Activated T-helper 17 cell treated with anti-CD3 and anti-CD28 coated beads, Interleukin-2, amount 50 U/mL, for 72 hours (primary cell): ENCODE measurements around the gene GPR27. TPM values are rescaled to one million over a fixed set of nuclear protein-coding genes. Genes with fewer than 3 reads are reported as not detected.

Experiments
- ATAC-seq: fragments of 150-1000 bp; cut with Tn5 transposase; replicated peaks from 2 replicates; pipeline ENCODE4 v1.10.0; 2021; ENCODE audit warnings: mild to moderate bottlenecking, moderate library complexity
- H3K27ac Mint-ChIP-seq: one replicate; pipeline ENCODE4 v1.8.0; 2022; ENCODE audit warnings: mixed read lengths
- H3K27me3 Mint-ChIP-seq: one replicate; pipeline ENCODE4 v1.8.0; 2022; ENCODE audit warnings: mixed read lengths
- H3K36me3 Mint-ChIP-seq: one replicate; pipeline ENCODE4 v1.8.0; 2022; ENCODE audit warnings: low read depth, mild to moderate bottlenecking, mixed read lengths
- H3K4me1 Mint-ChIP-seq: one replicate; pipeline ENCODE4 v1.8.0; 2022; ENCODE audit warnings: mixed read lengths
- H3K4me3 Mint-ChIP-seq: one replicate; pipeline ENCODE4 v1.8.0; 2022; ENCODE audit warnings: mild to moderate bottlenecking, mixed read lengths
- H3K9me3 Mint-ChIP-seq: one replicate; pipeline ENCODE4 v1.8.0; 2022; ENCODE audit warnings: mixed read lengths
- total RNA-seq, 2 donors: library from RNA; stranded (reverse); gene quantifications; one replicate each; pipeline ENCODE4 v1.2.3, GENCODE V29; 2022

GPR27 gene
- total RNA-seq, 2 donors from 2014 or later, result 0.32 to 2.5 TPM

DNA sequence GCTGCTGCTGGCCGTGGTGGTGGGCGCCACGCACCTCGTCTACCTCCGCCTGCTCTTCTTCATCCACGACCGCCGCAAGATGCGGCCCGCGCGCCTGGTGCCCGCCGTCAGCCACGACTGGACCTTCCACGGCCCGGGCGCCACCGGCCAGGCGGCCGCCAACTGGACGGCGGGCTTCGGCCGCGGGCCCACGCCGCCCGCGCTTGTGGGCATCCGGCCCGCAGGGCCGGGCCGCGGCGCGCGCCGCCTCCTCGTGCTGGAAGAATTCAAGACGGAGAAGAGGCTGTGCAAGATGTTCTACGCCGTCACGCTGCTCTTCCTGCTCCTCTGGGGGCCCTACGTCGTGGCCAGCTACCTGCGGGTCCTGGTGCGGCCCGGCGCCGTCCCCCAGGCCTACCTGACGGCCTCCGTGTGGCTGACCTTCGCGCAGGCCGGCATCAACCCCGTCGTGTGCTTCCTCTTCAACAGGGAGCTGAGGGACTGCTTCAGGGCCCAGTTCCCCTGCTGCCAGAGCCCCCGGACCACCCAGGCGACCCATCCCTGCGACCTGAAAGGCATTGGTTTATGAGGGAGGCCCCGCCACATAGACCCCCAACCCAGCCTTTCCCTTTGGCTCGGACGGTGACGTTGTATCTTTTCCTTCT is 1.1 kb downstream of the GPR27 start:
- Mint-ChIP-seq H3K9me3 (no peaks in the 10 kb centered on the region), H3K36me3 (no peaks in the 10 kb centered on the region), H3K27ac (no peak overlapping the region), H3K4me1 (no peaks in the 10 kb centered on the region), H3K4me3 (peak overlapping the region; percentile 66), H3K27me3 (peaks cover 28% of the 10 kb centered on the region)
- ATAC-seq, result no peak

DNA sequence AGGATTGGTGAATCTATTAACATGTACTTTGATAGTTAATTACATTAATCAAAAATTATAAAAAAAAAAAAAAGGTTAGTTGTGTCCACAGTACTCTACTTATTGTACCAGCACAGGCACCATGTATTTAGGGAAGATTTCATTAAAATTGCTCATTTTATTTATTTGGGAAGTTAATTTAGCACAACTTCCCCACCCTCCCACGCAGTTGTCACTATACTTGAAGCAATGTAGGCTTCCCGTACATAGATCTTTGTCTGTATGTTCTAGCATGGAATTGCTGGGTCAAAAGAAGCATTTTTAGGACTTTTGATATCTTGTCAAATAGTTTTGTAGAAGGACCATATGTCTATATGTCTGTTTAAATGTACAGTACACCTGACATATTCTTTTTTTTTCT is 4.4 kb downstream of the GPR27 start:
- no peak for ATAC-seq
- Mint-ChIP-seq H3K36me3 (no peaks in the 10 kb centered on the region), H3K27ac (no peak overlapping the region), H3K4me3 (no peak overlapping the region), H3K9me3 (no peaks in the 10 kb centered on the region), H3K27me3 (peaks cover 17% of the 10 kb centered on the region), H3K4me1 (no peaks in the 10 kb centered on the region)

DNA sequence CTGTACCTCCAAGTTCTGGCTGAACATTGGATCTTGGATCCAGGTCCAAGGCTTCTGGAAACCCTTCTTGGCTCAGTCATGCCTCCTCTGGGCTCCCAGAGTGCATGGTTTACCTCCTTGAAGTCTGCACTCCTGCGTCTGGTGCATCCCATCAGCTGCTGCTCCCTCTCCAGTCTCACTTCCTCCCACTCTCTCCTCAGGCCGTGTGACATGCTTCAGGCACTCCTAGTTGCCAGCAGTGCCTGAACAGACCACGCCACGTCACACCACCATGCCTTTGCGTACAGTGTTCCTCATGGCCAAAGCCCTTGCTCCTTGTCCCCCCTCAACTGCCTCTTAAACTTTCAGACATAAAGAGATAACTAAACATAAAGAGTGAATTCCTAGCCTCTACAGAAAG is 5.7 kb downstream of the GPR27 start:
- no peaks in the 10 kb centered on the region for H3K36me3 Mint-ChIP-seq
- H3K4me3 Mint-ChIP-seq, result no peak overlapping the region
- no peak overlapping the region for H3K27ac Mint-ChIP-seq
- peaks cover 17% of the 10 kb centered on the region for H3K27me3 Mint-ChIP-seq
- no peaks in the 10 kb centered on the region for H3K4me1 Mint-ChIP-seq
- no peaks in the 10 kb centered on the region for H3K9me3 Mint-ChIP-seq
- no peak for ATAC-seq

DNA sequence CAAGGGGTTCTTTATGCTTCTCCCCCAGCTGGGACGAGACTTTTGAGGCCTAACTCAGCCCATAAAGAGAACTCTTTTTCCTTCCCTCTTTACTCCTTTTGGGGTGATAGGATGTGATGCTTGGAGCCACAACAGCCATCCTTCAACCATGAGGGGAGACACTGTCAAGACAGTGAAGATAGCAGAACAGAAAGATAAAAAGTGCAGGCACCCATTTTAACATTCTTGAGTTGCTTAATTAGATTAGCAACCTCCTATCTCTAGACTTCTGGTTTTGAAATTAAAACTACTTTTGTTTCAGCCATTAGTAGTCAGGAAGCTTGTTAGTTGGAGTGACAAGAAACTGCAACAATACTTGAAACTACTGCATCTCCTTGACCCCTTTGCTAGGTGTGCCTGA is 6.5 kb downstream of the GPR27 start:
- Mint-ChIP-seq H3K27me3 (peaks cover 16% of the 10 kb centered on the region), H3K4me1 (no peaks in the 10 kb centered on the region), H3K36me3 (no peaks in the 10 kb centered on the region), H3K9me3 (no peaks in the 10 kb centered on the region), H3K4me3 (no peak overlapping the region), H3K27ac (no peak overlapping the region)
- ATAC-seq, result no peak

DNA sequence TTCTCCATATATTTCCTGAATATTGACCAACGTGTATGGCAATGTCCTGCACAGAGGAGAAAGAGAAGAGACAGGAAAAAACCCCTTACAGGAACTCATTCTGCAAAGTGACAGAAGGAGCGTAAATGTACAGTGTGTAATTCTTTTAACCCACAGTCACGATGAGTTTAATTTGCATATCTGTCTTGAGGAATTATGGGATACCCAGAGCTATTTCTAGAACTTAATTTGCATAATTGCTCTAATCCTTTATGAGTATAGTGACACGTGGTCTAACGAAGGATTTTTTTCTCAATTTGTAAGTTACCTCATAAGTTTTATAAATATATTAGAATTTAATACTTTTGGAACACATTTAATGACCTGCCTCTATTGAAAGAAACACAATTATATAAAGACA is 9.8 kb downstream of the GPR27 start:
- no peak overlapping the region for H3K4me3 Mint-ChIP-seq
- H3K36me3 Mint-ChIP-seq, result no peaks in the 10 kb centered on the region
- no peak overlapping the region for H3K27ac Mint-ChIP-seq
- H3K9me3 Mint-ChIP-seq, result no peaks in the 10 kb centered on the region
- H3K4me1 Mint-ChIP-seq, result no peaks in the 10 kb centered on the region
- ATAC-seq, result no peak
- H3K27me3 Mint-ChIP-seq, result peaks cover 8% of the 10 kb centered on the region

DNA sequence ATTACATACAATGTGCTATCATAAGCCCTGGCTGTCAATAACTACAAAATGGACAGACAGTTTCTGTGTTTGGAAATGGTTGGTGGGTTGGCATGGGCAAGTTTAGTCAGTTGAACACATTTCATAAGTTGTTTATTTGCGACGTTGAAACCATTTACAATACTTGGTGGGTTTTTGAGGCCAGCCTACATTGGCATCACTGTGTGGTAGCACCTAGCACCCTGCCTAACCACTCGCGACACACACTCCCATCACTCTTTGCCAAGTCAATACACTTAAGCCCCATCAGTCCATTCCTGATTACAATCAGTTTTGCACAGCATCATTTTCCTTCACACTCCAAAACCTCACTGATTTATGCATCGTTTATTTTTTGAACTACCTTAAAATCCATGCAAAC is 17.5 kb downstream of the GPR27 start:
- H3K4me1 Mint-ChIP-seq, result no peaks in the 10 kb centered on the region
- no peaks in the 10 kb centered on the region for H3K9me3 Mint-ChIP-seq
- peaks cover 8% of the 10 kb centered on the region for H3K27me3 Mint-ChIP-seq
- no peak overlapping the region for H3K27ac Mint-ChIP-seq
- no peaks in the 10 kb centered on the region for H3K36me3 Mint-ChIP-seq
- no peak for ATAC-seq
- no peak overlapping the region for H3K4me3 Mint-ChIP-seq

DNA sequence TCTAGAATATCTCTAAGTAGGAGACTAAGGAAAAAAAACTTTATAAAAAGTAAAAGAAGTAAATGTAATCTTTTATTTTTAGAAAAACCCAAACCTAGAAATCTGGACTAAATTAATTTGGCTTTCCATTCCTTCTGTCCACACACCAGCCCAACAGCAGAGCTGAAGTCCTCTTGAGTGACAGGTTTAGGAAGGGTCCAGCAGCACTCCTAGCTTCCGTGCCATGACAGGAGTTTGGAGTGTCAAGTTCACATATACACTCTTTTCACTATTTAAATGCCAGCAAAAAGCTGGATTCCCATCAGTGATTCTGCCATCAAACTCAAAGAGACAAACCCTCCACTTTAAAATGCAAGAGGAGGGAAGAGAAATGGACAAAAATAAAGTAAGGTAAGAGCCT is 18.2 kb downstream of the GPR27 start:
- Mint-ChIP-seq H3K9me3 (no peaks in the 10 kb centered on the region), H3K4me3 (no peak overlapping the region), H3K27me3 (peaks cover 13% of the 10 kb centered on the region), H3K27ac (no peak overlapping the region), H3K4me1 (no peaks in the 10 kb centered on the region), H3K36me3 (no peaks in the 10 kb centered on the region)
- ATAC-seq, result no peak

DNA sequence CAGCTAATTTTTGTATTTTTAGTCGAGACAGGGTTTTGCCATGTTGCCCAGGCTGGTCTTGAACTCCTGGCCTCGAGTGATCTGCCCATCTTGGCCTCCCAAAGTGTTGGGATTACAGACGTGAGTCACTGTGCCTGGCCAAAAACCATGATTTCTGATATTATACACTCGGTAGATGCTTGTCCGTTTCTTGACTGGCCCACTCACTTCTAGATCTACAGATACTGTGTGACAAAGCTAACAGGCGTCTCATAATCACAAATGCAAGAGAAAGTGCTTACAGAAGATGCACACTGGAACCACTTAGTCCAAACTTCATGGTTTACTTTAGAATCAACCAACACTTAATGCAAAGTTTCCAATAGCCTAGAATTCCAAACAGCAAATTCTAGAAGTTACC is 22.9 kb downstream of the GPR27 start:
- ATAC-seq, result peak; percentile 60
- H3K4me3 Mint-ChIP-seq, result no peak overlapping the region

DNA sequence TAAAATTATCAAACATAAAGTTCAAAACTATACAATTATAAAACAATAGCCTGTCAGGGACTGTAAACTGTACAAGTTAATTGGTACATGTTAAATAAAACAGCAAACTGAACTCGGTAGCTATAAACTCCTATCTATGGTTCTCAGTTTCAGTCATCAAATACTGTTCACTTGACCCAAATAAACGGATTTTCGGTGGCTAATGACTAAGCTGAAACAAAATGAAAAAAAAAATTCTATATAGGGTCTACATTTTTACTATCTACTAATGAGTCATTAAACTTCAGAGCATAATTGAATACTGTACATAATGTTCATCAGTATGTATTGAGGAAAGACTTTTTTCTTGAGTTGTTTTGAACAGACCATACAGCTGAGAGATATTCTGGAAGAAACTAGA is 24.7 kb downstream of the GPR27 start:
- no peak overlapping the region for H3K27ac Mint-ChIP-seq
- peak; percentile 84 for ATAC-seq
- peaks cover 6% of the 10 kb centered on the region for H3K4me1 Mint-ChIP-seq

More for the DNA sequence above, 22.9 kb downstream of the GPR27 start:
- H3K27me3 Mint-ChIP-seq, result peaks cover 24% of the 10 kb centered on the region
- H3K4me1 Mint-ChIP-seq, result peaks cover 6% of the 10 kb centered on the region
- H3K9me3 Mint-ChIP-seq, result no peaks in the 10 kb centered on the region
- no peaks in the 10 kb centered on the region for H3K36me3 Mint-ChIP-seq
- H3K27ac Mint-ChIP-seq, result no peak overlapping the region

DNA sequence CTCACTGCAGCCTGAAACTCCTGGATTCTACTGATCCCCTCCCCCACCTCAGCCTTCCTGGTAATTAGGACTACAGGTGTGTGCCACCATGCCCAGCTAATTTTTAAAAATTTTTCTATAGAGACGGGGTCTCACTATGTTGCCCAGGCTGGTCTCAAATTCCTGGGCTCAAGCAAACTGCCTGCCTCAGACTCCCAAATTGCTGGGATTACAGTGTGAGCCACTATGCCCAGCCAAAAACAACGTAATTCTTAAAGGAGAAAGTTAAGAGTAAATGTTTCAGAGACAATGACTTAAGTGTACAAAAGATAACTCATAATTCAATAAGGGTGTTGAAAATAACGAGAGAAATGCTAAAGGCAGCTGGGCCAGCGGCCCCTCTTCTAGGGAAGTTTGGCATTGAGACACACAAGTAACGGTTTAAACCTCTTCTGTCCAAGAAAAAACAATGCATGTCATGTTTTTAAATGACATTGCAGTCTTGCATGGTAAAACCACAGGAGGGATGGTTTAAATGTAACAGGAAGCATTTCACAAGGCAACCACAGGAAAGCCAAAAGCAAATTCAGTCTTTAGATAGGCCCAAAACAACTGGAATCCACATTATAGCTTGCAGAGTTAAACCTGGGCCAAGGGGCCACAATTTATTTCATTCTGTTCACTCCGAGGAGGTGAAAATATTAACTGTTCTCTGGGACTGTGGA is 26.2 kb downstream of the GPR27 start:
- H3K4me1 Mint-ChIP-seq, result peaks cover 6% of the 10 kb centered on the region
- ATAC-seq, result no peak
- peaks cover 49% of the 10 kb centered on the region for H3K27me3 Mint-ChIP-seq
- no peaks in the 10 kb centered on the region for H3K36me3 Mint-ChIP-seq
- H3K27ac Mint-ChIP-seq, result no peak overlapping the region
- no peaks in the 10 kb centered on the region for H3K9me3 Mint-ChIP-seq
- H3K4me3 Mint-ChIP-seq, result no peak overlapping the region

More for the DNA sequence above, 24.7 kb downstream of the GPR27 start:
- Mint-ChIP-seq H3K9me3 (no peaks in the 10 kb centered on the region), H3K4me3 (peak overlapping the region; percentile 17), H3K36me3 (no peaks in the 10 kb centered on the region), H3K27me3 (peaks cover 38% of the 10 kb centered on the region)

DNA sequence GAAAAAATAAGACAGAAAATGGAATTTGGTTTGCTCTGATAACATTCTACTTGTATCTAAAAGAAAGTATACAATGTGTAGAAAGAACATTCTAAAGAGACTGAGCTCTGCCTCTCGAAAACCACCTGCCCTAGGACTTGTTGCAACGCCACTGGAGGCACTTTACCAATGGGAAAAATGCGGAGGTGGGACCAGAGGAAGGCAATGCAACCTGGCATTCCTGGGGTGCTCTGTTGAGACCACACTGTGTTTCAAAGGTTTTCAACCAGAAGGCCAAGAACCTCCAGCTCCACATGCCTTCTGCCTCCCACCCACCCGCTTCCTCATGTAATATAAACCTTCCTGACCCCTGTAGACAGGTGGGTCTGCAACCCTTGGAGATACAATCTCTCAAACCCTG is 26.8 kb downstream of the GPR27 start:
- Mint-ChIP-seq H3K27ac (no peak overlapping the region), H3K27me3 (peaks cover 51% of the 10 kb centered on the region), H3K36me3 (no peaks in the 10 kb centered on the region), H3K4me1 (peaks cover 6% of the 10 kb centered on the region), H3K4me3 (no peak overlapping the region), H3K9me3 (no peaks in the 10 kb centered on the region)
- ATAC-seq, result no peak

DNA sequence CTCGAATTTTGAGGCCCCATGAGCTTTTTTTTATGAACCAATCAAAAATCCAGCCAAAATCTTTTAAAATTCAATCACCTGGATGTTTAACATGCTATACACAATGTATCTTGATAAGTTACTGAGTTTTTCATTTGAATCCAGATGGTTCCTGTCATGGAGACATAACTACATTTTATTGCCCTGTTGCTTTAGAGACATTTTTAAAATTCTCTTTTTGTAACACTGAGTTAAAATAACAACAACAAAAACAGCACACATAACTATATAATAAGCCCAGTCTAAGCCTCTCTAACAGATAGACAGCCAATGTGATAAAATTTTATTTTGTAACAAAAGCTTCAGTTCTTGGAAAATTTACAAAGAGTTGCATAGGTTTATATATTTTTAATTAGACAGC is 29.5 kb downstream of the GPR27 start:
- Mint-ChIP-seq H3K4me3 (no peak overlapping the region), H3K27me3 (peaks cover 49% of the 10 kb centered on the region), H3K4me1 (peaks cover 10% of the 10 kb centered on the region), H3K27ac (no peak overlapping the region), H3K9me3 (no peaks in the 10 kb centered on the region), H3K36me3 (no peaks in the 10 kb centered on the region)
- no peak for ATAC-seq

DNA sequence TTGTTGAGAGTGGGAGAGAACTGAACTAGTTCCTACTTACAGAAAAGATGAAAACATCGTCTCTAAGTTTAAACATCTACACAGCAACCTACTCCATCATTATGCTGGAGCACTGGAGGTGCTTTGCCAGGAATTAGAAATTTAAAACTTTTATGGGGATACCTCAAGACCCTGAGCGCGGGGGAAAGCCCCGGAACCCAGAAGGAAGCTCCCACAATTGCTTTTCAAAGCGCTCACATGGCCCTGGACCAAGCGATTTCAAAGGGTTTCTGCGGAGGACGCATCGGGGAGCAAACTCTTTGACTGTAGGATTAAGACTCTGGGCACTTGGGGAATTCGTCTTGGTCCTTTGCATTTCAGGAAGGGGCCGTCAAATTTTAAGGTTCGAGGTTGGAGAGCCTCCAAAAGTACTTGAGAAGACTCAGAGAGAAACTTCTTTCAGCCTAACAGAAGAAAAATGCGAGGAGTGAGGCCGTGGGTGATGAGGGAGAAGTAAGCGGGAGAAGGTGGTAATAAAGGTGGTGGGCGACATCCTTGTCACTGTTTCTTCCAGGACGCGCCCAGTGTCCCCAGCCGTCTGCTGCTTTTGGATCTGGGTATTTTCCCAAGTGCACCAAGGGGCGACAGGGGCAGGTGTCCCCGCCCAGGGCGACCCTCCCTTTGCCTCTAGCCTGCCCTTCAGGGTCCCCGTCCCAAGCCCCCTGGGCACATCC is 30.7 kb downstream of the GPR27 start:
- Mint-ChIP-seq H3K27me3 (peaks cover 49% of the 10 kb centered on the region), H3K4me3 (peak overlapping the region; percentile 70), H3K36me3 (no peaks in the 10 kb centered on the region), H3K9me3 (no peaks in the 10 kb centered on the region), H3K27ac (no peak overlapping the region), H3K4me1 (peaks cover 10% of the 10 kb centered on the region)
- ATAC-seq, result no peak

DNA sequence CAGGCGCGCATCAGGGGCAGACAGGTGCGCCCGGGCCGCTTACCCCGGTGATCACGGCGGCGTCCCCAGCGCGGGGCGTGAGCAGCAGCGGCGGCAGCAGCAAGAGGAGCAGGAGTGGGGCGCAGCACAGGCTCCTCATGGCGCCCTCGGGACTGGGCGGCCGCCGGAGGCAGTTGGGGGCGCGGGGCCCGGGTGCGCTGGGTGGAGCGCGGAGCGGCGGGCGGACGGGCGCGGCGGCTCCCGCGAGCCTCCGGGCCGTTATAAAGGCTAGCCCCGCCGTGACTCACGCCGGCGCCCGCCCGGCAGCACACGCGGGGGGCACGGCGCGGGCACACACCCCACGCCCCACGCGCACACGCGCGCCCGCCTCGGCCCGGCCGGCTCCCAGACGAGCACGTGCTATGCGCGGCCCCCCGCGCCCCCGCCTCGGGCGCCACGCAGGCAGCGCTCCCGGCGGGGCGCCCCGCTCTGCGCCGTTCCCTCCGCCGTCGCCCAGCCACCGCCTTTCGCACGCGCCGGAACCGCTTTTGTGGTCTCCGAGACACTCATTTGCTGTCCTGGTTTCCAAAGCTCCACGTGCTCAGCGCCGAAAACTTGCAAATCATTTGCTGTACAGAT is 31.4 kb downstream of the GPR27 start, which contains the start of gene PROK2:
Gene PROK2 (minus strand): TSS at position 235 of the 618 bp plus-strand sequence. CDS start 96 bp downstream, at position 139.
- peaks cover 3% of the 10 kb centered on the region for H3K4me1 Mint-ChIP-seq
- H3K27ac Mint-ChIP-seq, result no peak within 1 kb of the TSS

More for the DNA sequence above, 31.4 kb downstream of the GPR27 start, which contains the start of gene PROK2:
- Mint-ChIP-seq H3K36me3 (no peaks in the 10 kb centered on the region), H3K9me3 (no peaks in the 10 kb centered on the region), H3K27me3 (peaks cover 49% of the 10 kb centered on the region), H3K4me3 (peak within 1 kb of the TSS; percentile 70)
- ATAC-seq, result peak; percentile 64
